ENCODE data around the gene PIM3.

PIM3 gene

DNA sequence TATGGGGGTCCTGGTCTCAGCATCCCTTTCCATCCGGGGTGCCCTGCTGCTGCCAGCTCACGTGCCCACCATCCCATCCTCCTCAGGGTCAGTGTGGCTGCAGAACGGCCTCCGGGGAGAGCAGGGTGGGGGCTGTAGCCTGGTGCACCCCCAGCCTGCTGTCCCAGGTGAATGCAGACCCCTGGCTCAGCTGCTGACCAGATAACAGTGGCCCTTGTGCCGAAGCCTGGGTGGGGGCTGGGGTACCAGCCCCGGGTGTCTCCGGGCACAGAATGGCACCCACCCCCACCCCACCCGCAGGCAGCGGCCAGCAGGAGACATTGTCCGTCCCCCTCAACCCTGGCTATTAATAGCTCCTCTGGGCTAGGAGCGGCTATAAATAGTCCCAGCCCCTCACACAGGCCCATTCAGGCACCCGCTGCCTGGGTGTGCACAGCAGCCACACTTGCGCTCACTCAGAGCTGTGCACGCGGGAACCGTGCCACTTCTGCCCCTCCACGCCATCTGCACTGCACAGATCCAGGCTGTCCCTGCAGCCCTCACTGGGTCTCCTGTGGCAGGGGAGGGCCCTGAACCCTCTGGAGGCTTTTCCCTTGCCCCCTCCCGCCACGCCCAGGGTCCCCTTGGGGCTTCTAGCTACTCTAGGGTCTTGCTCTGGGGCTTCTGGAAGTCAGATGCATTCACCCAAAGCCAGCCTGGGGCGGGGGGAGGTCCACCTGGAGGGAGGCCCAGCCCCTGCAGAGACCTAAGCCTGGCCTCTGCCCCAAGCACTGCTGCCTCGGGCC is 23.4 kb upstream of the PIM3 start:
- H4K20me1 ChIP-seq (ENCODE audit: low read depth, low read length): no peaks in the 10 kb centered on the region
- H3K9ac ChIP-seq (ENCODE audit: low read length): no peak overlapping the region
- H3F3A ChIP-seq (ENCODE audit: insufficient read depth): 0 out of 2 replicates have a peak, but pooled peaks cover 5% of the 10 kb centered on the region
- H3K4me3 ChIP-seq (ENCODE audit: insufficient read depth, low read length, poor library complexity, severe bottlenecking): no peak overlapping the region
- no peaks in the 10 kb centered on the region for H3K36me3 ChIP-seq (ENCODE audit: low read length)
- no peaks in the 10 kb centered on the region for H3K79me2 ChIP-seq (ENCODE audit: insufficient read depth, low read length)
- no peaks in the 10 kb centered on the region for H3K27me3 ChIP-seq (ENCODE audit: low read length)
- H3K4me2 ChIP-seq (ENCODE audit: low read depth, low read length, poor library complexity, severe bottlenecking): no peak overlapping the region
- no peak overlapping the region for H2AFZ ChIP-seq (ENCODE audit: low read depth, low read length, severe bottlenecking)
- TF ChIP-seq, protein P1, sequence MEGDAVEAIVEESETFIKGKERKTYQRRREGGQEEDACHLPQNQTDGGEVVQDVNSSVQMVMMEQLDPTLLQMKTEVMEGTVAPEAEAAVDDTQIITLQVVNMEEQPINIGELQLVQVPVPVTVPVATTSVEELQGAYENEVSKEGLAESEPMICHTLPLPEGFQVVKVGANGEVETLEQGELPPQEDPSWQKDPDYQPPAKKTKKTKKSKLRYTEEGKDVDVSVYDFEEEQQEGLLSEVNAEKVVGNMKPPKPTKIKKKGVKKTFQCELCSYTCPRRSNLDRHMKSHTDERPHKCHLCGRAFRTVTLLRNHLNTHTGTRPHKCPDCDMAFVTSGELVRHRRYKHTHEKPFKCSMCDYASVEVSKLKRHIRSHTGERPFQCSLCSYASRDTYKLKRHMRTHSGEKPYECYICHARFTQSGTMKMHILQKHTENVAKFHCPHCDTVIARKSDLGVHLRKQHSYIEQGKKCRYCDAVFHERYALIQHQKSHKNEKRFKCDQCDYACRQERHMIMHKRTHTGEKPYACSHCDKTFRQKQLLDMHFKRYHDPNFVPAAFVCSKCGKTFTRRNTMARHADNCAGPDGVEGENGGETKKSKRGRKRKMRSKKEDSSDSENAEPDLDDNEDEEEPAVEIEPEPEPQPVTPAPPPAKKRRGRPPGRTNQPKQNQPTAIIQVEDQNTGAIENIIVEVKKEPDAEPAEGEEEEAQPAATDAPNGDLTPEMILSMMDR (IDR thresholded peaks at IDR 0.05; ENCODE audit: insufficient read depth, low read length, poor library complexity, severe bottlenecking): no peak
- TF ChIP-seq EZH2phosphoT487 (conservative IDR thresholded peaks at IDR 0.05; ENCODE audit: low read length): no peak
- no peaks in the 10 kb centered on the region for H3K9me3 ChIP-seq (ENCODE audit: insufficient read depth, low read length)
- H3K9me2 ChIP-seq (replicated peaks; ENCODE audit: insufficient read depth, low read length): no peaks in the 10 kb centered on the region
- H3K27ac ChIP-seq (ENCODE audit: low read depth, low read length): no peak overlapping the region

DNA sequence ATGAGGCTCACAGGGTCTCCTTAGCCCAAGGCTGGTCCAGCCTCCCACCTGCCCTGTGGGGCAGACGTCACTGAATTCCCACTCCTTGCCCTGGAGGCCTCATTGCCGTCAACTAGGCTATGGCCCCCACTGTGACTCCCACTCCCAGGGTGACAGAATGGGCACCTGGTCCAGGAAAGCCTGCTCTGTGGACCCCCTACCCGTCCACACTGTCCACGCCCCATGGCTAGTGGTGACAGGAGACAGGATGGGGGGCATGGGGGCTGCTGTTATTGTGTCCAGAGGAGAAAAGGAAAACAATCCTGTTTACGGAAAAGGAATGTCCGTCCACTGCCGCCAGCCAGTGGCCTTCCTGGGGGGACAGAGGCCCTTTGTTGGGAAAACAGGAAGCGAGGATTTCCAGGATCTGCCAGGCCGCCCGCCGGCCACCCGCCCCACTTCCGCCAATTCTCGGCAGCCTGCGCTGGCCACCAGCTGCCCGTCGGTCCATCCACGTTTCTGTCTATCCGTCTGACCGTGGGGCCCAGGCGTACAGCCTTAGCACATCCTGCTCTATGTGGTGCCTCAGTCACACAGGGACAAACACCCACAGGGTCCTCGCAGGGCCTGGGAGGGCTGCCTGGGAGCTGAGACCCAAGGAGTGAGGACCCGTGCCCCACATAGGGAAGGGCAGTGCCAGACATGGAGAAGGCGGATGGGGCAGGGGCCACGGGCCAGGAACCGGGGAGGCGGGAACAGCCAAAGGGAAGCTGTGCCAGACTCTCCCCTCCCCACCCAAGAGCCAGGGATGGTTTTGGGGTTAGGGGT is 22.6 kb upstream of the PIM3 start:
- no peak for TF ChIP-seq EZH2phosphoT487 (conservative IDR thresholded peaks at IDR 0.05; ENCODE audit: low read length)
- TF ChIP-seq, protein P1 (IDR thresholded peaks at IDR 0.05; ENCODE audit: insufficient read depth, low read length, poor library complexity, severe bottlenecking): no peak
- H4K20me1 ChIP-seq (ENCODE audit: low read depth, low read length): no peaks in the 10 kb centered on the region
- no peaks in the 10 kb centered on the region for H3K79me2 ChIP-seq (ENCODE audit: insufficient read depth, low read length)
- no peaks in the 10 kb centered on the region for H3K27me3 ChIP-seq (ENCODE audit: low read length)
- no peaks in the 10 kb centered on the region for H3K9me2 ChIP-seq (replicated peaks; ENCODE audit: insufficient read depth, low read length)
- H3K9ac ChIP-seq (ENCODE audit: low read length): no peak overlapping the region
- H3K9me3 ChIP-seq (ENCODE audit: insufficient read depth, low read length): no peaks in the 10 kb centered on the region
- H3K4me2 ChIP-seq (ENCODE audit: low read depth, low read length, poor library complexity, severe bottlenecking): no peak overlapping the region
- H3K36me3 ChIP-seq (ENCODE audit: low read length): no peaks in the 10 kb centered on the region
- H2AFZ ChIP-seq (ENCODE audit: low read depth, low read length, severe bottlenecking): no peak overlapping the region
- H3K27ac ChIP-seq (ENCODE audit: low read depth, low read length): no peak overlapping the region
- H3K4me3 ChIP-seq (ENCODE audit: insufficient read depth, low read length, poor library complexity, severe bottlenecking): no peak overlapping the region
- H3F3A ChIP-seq (ENCODE audit: insufficient read depth): 0 out of 2 replicates have a peak, but pooled peaks cover 4% of the 10 kb centered on the region

DNA sequence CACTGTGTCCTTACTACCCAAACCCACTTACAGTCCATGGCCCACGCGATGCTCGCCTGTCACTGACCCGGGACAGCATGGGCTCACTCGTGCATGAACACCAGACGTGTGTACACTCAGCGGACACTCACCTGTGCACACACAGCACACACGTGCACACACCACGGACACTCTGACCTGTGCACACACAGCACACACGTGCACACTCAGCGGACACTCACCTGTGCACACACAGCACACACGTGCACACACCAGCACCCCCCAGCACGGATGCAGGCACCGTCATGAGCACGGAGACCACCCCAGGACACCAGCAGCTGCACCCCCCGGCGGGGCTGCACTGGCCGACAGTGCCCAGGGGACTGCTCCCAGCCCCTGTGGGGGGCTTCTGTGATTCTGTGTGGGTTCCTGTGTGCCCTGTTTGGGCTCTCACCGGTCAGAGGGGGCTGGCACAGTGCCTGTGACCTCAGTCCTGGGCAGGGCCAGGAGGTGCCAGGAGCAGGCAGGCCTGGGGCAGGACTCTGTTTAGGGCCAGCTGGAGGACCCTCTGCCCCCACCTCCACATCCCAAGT is 21.9 kb upstream of the PIM3 start:
- no peaks in the 10 kb centered on the region for H3K9me2 ChIP-seq (replicated peaks; ENCODE audit: insufficient read depth, low read length)
- no peaks in the 10 kb centered on the region for H3K27me3 ChIP-seq (ENCODE audit: low read length)
- H3K4me2 ChIP-seq (ENCODE audit: low read depth, low read length, poor library complexity, severe bottlenecking): no peak overlapping the region
- no peak overlapping the region for H3K4me3 ChIP-seq (ENCODE audit: insufficient read depth, low read length, poor library complexity, severe bottlenecking)
- H2AFZ ChIP-seq (ENCODE audit: low read depth, low read length, severe bottlenecking): no peak overlapping the region
- H3K9ac ChIP-seq (ENCODE audit: low read length): no peak overlapping the region
- H3K9me3 ChIP-seq (ENCODE audit: insufficient read depth, low read length): no peaks in the 10 kb centered on the region
- TF ChIP-seq EZH2phosphoT487 (conservative IDR thresholded peaks at IDR 0.05; ENCODE audit: low read length): no peak
- TF ChIP-seq, protein P1 (IDR thresholded peaks at IDR 0.05; ENCODE audit: insufficient read depth, low read length, poor library complexity, severe bottlenecking): no peak
- no peak overlapping the region for H3K27ac ChIP-seq (ENCODE audit: low read depth, low read length)
- H4K20me1 ChIP-seq (ENCODE audit: low read depth, low read length): no peaks in the 10 kb centered on the region
- no peaks in the 10 kb centered on the region for H3K36me3 ChIP-seq (ENCODE audit: low read length)
- H3K79me2 ChIP-seq (ENCODE audit: insufficient read depth, low read length): no peaks in the 10 kb centered on the region
- no peaks in the 10 kb centered on the region for H3F3A ChIP-seq (ENCODE audit: insufficient read depth)

Measured in SU-DHL-6 (cell line).